ENCODE measurements around the gene ATF6.

ATF6 gene

DNA sequence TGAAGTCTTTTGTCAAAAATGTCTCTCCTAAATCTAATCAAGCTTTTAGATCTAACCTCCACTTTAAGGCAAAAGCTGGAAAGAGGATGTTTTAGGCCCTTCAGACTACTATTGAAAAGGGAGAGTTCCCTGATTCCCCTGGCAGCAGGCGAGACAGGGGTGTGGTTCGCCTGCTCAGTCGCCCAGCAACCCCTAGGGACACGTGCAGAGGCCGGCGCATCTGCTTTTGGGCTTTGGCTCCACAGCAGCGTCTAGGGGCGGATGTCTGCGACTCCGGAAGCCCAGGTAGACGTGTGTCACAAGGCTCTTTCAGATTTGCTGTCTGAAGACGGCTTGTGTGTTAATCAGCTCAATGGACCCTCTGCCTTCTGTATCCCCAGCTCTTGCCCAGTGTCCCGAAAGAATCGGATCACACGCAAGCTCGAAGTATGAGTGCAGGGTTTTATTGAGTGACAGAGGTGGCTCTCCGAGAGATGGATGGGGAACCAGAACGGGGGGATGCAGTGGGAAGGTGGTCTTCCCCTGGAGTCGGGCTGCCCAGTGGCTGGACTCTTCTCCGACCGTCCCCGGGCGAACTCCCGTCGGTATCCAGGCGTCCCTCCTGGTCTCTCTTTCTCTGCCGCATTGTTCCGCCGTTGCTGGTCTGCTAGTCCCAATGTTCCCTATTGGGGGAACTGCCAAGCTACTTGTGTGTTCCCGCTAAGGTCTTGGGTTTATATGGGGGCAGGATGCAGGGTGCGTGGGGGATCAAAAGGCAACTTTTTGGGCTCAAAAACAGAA lies 212.1 kb downstream of the ATF6 start:
- DNase-seq = peak; percentile 92

GRCh38 chr1:161981126-161981525 lies 215.0 kb downstream of the ATF6 start:
- no peak for DNase-seq

- no peak for DNase-seq
These were observed 215.8 kb downstream of the ATF6 start for GRCh38 chr1:161981735-161982506.

- DNase-seq = no peak
These were observed 216.4 kb downstream of the ATF6 start for GRCh38 chr1:161982507-161982895.

- no peak for DNase-seq
These were observed 216.8 kb downstream of the ATF6 start for GRCh38 chr1:161982917-161983316.

GRCh38 chr1:161983725-161984124 lies 217.6 kb downstream of the ATF6 start:
- DNase-seq = no peak

- no peak for DNase-seq
These were observed 219.2 kb downstream of the ATF6 start for GRCh38 chr1:161985301-161985822.

DNA sequence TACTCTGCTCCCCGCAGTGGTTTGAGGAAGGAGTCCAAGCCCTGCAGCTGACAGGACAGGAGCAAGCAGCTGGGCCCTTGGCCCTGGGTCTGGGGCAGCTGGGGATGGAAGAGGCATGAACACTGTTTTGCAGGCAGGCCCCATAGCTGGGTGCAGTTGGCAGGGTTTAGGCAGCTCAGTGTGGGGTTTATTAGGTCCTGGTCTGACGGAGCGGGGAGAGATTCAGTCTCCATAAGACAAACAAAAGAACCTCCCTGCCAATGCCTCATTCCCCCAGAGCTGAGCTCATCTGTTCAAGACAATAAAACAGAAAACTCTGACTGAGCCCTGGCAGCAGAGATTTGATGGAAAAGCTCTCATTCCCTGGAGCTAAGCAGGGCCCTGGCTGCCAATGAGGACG lies 220.2 kb downstream of the ATF6 start:
- no peak for DNase-seq

DNA sequence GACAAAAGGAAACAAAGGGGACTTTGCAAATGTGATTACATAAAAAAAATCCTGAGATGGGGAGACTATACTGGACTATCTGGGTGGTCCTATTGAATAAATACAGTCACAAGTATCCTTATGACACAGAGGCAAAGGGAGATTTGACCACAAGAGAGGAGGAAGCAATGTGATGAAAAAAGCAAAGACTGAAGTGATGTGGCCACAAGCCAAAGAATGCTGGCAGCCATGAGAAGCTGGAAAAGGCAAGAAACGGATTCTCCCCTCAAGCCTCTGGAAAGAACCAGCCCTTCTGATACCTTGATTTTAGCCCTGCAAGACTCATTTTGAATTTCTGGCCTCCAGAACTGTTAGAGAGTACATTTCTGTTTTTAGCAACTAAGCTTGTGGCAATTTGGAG lies 221.2 kb downstream of the ATF6 start:
- DNase-seq = no peak

DNA sequence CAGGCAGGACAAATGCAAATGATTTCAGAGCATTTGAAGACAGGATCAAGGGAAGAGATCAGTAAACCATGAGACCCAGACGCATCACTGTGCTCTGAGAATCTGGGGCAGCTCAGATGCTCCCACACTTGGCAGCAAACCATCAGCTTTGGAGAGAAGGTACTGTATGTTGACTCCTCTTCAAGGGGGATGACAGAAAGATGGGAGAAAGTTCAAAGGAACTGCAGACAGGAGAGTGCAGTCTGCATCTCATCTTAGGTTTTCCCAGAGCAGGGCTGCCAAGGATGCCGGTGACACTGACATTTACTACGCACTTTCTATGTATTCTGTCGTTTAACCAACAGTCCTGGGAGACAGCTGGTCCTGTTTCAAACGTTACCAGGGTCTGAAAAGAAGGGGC lies 221.8 kb downstream of the ATF6 start:
- no peak for DNase-seq

DNA sequence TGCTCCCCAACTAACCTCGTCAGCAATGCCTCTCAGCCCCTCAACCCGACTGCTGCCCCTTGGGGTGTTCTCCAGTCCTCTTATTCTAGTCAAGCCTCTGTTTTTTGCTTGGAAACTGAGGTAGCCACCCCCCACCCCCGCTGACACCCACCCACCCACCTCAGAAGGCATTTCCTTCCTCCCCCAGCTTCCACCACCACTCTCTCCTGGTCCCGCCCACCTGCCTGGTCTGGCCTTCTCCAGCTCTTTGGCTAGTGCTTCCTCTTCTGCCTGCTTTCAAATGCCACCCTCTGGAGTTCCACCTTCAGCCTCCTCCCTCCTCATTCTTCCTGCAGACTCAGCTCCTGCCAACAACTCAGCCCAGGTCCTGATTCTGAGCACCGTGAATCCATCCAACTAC lies 222.3 kb downstream of the ATF6 start:
- no peak for DNase-seq

- no peak for DNase-seq
These were observed 223.0 kb downstream of the ATF6 start for GRCh38 chr1:161989108-161989507.

DNA sequence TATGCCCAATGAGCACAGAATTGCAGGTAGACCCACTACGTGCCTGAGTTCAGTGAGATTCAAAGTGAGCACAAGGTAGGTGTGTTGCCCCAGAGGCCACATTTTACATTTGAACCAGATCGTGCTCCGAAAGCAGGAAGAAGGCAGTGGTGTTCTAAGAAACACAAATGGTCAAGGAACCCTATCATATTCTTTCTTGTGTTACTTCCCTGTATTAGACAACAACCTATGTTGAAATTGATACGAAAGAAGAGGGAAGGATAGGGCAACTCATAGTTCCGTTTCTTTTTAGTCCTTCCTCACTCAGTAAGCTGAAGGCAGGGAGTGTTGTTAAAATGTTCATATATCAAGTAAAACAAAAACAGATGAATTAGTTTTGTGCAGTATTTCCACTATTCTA lies 223.7 kb downstream of the ATF6 start:
- DNase-seq = no peak

DNA sequence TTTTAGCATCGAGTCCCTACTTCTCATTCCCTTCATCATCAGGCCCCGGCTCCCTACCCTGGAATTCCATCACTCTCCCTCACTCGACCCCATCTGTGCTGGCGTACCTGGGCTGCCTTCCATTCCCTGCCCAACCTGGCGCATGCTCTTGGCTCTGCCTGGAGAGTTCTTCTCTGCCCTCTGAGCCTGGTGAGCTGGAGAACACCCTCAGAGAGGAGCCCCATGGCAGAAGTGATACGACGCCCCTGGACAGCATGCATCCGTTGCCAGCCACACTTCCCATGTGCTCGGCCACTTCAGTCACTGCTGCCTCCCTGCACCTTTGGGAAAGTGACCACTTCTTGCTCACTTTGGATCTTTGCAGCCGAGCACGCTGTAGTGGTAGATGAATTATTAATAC lies 227.5 kb downstream of the ATF6 start:
- no peak for DNase-seq

GRCh38 chr1:161994175-161994668 lies 228.1 kb downstream of the ATF6 start:
- DNase-seq = no peak

DNA sequence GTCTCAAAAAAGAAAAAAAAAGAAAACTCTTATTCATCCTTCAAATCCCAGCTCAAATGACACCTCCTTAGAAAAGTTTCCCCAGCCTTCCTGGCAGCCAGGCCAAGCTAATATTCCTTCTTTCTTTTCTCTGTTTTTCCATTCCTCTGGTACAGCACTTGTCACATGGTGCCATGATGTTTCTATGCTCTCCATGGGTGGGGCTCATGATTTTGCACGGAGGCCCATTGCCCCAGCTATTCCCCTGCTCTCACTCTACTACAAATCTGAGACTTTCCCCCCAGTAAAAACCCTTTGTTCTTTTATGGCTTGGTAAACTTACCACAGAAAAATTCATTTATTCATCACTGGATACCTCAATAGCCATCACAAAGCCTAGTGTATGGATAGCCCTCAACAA lies 231.0 kb downstream of the ATF6 start:
- DNase-seq = no peak

DNA sequence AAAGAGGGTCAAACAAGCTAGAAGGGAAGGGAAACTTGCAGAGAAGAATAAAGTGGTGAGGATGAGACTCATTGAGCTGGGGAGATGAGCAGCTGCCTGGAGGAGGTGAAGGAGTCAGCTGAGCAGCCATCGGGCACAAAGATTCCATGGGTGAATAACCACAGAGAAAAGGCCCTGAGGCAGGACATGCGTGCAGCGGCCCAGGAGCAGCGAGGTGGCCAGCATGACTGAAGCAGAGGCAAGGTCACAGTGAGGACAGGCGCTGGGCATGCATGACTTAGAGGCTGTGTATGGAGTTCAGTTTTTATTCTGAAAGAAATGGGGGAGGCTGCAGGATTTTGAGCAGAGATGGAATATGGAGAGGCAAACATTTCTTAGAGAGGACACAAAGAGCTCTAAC lies 232.7 kb downstream of the ATF6 start:
- DNase-seq = no peak

DNA sequence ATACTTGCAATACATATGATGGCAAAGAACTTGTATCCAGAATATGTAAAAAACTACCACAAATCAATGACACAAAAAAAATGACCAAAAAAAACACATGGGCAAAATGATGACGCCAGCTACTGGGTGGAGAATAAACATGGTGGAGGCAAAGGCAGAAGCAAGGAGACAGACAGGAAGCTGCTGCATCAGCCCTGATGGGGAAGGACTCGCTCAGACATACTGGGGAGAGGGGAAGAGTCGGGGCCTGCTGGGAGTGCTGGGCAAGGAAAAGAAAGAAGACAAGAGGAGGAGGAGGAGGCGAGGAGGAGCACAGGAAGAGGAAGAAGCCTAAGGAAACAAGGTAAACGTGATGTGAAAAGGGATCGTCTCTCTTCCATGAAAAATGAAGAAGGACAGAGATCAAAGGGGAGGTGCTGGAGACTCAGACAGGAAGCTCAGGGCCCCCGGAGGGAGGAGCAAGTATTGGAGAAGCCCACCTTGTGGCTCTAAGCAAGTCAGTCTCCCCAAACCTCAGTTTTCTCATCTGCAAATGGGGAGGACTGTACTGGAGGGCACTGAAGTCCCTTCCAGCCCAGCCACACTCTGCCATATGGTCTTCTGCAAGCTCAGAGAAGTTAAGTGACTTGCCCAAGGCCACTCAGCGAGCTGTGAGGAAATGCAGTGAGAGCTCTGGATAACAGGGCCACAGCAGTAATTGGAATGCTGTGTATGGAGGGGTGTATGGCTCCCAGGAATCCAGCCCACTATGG lies 233.4 kb downstream of the ATF6 start:
- DNase-seq = no peak

GRCh38 chr1:162000053-162000420 lies 233.9 kb downstream of the ATF6 start:
- DNase-seq = no peak

- DNase-seq = no peak
These were observed 237.1 kb downstream of the ATF6 start for GRCh38 chr1:162003061-162003829.

- DNase-seq = peak; percentile 91
These were observed 237.7 kb downstream of the ATF6 start for GRCh38 chr1:162003830-162004215.

DNA sequence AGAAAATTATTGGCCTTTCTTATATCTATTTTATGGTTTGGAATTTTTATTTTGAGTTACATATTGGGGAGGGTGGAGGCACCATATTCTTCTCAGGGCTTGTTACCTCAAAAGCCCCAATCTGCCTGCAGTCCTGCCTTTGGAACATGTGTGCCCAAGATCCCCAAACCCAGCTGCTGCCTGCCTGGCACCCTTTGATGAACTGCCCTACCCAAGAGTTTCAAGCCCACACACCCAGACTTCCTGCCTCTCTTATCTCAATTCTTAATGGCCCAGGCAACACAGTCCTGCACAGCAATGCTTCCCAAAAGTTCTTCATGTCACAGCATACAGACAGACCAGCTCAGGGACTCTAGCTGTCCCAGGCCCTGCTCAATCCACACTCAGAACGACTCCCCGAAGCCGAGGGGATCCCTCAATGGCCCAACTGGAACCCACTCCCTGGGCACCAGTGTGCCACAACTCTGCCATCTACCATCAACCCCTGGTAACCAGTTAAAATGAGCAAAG lies 238.4 kb downstream of the ATF6 start:
- no peak for DNase-seq
